ENCODE data around the gene ZER1.
"Not testable (repeated sequence)": the region's sequence is repeated elsewhere in the genome, so short reads cannot be mapped to it uniquely, and the experiment has no call there.

Gene ZER1

DNA sequence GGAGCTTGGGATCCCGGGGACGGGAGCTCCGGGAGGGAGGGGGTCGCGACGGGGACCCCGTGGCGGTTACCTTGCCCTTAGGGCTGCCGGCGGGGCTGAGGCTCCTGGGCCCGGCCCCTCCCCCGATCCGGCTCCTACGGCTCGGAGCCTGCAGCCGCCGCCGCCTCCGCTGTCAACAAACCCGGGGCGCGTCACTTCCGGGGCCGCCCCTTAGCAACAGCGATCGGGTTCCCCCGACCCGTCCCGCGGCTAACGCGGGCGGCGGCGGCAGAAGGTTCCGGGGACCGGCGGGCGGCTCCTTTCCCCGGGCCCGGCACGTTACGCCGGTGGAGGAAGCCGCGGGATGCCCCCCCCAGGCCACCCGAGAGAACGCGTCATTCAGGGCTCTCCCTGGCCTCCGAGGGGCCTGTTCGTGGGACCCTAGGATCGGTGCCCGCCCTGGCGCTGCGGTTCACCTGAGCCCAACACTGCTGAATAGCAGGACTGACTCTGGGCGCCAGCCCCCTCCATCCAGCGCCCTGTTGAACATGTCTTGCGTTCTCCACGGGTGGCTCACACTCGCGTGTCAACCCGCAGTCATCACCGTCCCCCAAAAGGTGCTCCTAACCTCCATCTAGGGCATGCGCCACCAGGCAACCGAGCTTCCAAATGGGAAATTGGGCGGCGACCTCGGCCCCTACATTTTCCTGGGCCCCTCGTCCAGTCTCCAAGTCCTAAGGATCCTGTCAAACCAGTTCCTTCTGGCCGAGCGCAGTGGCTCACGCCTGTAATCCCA, at the start of gene ZER1:
TSS of gene ZER1 (minus strand) at position 183 of the 775 bp plus-strand sequence. CDS start 16,362 bp downstream, outside the sequence.
- DNase-seq (ENCODE audit: low read depth), result peak; percentile 92

- DNase-seq (ENCODE audit: low read depth), result no peak
Observed at GRCh38 chr9:128820665-128821583, 49.2 kb upstream of the ZER1 start.

DNA sequence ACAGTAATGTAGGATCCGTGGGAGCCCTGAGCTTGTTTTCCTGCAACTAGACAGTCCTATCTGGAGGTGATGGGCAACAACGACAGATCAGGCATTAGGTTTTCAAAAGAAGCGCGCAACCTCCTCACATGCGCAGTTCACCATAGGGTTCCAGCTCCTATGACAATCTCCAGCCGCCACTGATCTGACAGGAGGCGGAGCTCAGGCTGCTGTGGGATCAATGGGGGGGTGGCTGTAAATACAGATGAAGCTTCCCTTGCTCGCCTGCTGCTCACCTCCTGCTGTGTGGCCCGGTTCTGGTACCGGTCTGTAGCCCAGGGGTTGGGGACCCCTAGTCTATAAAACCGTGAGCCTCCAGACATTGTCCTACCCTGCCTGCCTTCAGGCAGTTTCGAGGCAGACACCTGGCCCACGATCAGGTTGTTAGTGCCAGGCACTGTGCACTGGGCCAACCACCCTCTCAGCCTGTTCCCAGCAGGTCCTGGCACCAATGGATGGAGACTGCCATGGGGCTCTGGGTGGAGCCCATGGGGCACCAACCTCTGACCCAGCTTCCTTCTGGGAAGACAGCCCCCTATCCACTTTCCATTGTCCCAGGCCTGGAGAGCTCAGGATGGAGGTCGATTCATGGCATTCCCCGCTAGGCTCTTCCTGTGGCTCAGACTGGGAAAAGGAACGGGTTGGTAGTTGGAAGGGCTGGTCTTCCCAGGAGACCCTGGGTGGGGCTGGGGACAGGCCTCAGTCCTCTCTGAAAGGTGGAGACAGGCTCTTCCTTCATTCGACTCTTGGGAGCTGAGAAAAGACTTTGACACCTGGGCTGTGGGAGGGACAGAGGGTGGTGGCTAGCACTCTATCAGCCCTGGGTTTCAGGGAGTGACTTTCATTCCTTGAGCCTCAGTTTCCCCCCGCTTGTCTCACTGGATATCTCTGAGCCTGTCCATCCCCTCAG, 48.3 kb upstream of the ZER1 start:
- no peak for DNase-seq (ENCODE audit: low read depth)

GRCh38 chr9:128818839-128819715, 47.4 kb upstream of the ZER1 start:
- peak; percentile 23 for DNase-seq (ENCODE audit: low read depth)

DNA sequence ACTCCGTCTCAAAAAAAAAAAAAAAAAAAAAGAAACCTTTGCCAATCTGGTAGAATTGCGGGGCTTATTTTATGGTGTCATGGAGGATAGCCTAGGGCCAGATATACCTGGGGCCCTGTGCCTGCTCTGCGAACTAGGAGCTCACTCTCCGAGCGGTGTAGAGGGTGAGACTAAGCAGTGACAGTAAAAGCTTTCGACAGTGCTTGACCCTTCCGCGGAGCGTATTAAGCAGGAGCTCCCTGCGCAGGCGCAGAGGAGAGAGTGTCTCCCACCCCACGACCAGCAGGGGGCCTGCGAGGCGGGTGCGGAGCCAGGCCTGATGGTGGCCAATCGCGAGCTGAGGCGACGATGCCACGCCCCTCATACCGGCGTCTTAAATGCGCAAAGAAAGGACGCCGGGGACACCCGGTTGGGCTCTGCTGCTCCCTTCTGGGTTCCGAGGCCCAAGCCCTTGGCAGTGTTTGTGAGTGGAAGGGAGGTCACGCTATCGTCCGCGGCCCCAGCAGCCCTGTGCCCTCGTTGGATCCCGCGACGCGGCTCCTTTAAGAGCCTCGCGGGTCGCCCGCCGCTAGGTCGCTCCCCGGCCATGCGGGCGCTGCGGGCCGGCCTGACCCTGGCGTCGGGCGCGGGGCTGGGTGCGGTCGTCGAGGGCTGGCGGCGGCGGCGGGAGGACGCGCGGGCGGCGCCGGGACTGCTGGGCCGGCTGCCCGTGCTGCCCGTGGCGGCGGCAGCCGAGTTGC, 46.5 kb upstream of the ZER1 start, which contains the start of gene ENDOG:
TSS of gene ENDOG (plus strand) at position 402 of the 740 bp plus-strand sequence. CDS start at position 587, 185 bp downstream.
- peak; percentile 96 for DNase-seq (ENCODE audit: low read depth)

DNA sequence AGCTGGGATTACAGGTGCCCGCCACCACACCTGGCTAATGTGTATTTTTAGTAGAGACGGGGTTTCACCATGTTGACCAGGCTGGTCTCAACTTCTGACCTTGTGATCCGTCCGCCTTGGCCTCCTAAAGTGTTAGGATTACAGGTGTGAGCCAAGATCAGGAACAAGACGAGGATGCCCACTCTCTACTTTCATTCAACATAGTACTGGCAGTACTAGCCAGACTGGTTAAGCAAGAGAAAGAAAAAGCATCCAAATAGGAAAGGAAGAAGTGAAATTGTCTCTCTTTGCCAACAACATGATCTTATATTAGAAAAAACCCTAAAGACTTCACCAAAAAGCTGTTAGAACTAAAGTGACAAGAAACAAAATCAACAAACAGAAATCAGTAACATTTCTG, 39.1 kb upstream of the ZER1 start:
- DNase-seq (ENCODE audit: low read depth), result no peak

DNA sequence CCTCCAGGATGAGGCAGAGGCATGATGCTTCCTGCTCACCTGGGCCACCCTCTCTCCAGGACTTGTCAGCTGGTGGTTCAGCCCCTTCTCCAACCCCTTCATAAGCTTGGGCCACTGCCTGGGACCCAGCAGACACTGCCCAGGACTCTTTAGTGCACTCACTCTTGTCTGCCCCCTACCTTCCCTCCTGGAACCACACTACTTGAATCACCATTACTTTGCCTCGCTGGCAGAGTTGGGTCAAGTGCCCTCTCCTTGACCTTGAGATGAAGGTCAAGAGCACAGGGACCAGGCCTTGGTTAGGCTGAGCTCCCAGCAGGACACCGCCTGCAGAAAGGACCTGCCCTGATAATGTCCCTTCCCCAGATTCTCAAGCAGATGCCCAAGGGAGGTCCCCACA, 38.1 kb upstream of the ZER1 start:
- no peak for DNase-seq (ENCODE audit: low read depth)

DNA sequence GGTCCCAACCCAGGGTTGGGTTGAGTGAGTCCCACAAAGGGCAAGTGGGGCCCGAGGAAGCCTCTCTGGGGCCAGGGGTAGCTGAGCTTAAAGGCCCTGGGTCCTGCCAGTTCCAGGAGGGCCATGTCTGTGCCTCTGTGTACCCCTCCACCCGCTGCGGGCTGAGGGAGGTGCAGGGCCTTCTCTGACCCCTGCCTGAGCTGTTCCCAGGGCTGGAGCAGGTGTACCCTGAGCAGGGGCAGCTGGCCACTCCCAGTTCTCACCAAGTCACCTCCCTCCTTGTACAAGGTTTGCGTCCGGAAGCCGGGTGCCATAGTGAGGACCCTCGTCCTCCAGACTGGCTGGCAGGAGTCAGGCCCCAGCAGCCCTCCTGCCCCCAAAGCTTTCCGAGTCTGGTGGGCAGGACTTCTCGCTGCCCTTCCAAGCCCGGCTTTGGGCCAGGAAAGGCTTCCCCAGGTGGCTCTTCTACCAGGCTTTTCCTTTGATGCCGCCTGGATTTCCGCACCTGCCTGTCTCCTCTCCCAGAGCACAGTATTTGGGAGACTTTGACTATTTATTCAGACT, 37.4 kb upstream of the ZER1 start:
- no peak for DNase-seq (ENCODE audit: low read depth)

GRCh38 chr9:128808543-128808942, 36.8 kb upstream of the ZER1 start:
- DNase-seq (ENCODE audit: low read depth), result no peak

- no peak for DNase-seq (ENCODE audit: low read depth)
Observed at GRCh38 chr9:128807827-128808226, 36.1 kb upstream of the ZER1 start.

GRCh38 chr9:128805661-128806060, 33.9 kb upstream of the ZER1 start:
- DNase-seq (ENCODE audit: low read depth), result no peak

DNA sequence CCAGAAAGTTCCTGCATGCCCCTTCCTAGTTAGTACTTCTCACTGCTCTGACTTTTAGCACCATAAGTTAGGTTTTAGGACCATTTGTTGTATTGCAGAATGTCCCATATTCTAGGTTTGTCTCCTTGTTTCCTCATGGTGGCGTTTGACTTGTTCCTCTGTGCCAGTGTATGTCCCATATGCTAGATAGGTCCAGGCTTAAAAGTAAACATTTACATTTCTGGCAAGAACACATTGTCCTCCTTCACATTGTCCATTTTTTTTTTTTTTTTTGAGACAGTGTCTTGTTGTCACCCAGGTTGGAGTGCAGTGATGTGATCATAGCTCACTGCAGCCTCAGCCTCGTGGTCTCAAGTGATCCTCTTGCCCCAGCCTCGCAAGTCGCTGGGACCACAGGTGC, 30.8 kb upstream of the ZER1 start:
- no peak for DNase-seq (ENCODE audit: low read depth)

GRCh38 chr9:128800061-128800460, 28.3 kb upstream of the ZER1 start:
- DNase-seq (ENCODE audit: low read depth), result no peak

DNA sequence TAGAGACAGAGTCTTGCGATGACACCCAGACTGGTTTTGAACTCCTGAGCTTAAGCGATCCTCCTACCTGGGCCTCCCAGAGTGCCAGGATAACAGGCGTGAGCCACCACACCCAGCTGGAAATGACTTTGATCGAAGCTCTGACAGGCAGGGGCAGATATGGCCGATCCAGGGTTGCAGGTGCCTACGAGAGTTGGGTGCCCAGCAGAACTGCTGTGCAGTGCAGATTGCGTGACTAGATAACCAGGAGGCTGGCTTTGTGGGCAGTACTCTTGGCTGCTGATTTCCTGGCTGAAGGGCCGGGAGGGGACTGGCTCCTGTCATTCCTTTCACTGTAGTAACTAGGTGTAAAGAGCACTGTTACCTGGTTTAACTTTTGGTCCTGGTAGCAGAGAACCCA, 27.2 kb upstream of the ZER1 start:
- no peak for DNase-seq (ENCODE audit: low read depth)

DNA sequence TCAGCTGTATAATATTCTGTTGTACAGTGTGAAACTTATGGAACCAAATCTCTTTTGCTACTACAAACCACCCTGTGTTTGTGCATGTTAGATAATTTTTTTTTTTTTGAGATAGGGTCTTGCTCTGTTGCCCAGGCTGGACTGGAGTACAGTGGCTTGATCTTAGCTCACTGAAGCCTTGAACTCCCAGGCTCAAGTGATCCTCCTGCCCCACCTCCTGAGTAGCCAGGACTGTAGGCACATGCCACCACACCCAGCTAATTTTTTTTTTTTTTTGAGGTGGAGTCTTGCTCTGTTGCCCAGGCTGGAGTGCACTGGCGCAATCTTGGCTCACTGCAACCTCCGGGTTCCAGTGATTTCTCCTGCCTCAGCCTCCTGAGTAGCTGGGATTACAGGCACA, 23.2 kb upstream of the ZER1 start:
- DNase-seq (ENCODE audit: low read depth), result not testable (repeated sequence)

GRCh38 chr9:128792978-128793686, 21.4 kb upstream of the ZER1 start:
- no peak for DNase-seq (ENCODE audit: low read depth)

- no peak for DNase-seq (ENCODE audit: low read depth)
Observed at GRCh38 chr9:128792134-128792533, 20.4 kb upstream of the ZER1 start.

- DNase-seq (ENCODE audit: low read depth), result no peak
Observed at GRCh38 chr9:128790536-128790935, 18.8 kb upstream of the ZER1 start.

- DNase-seq (ENCODE audit: low read depth), result no peak
Observed at GRCh38 chr9:128788445-128788844, 16.7 kb upstream of the ZER1 start.

Data from stimulated activated CD4-positive, alpha-beta T cell treated with anti-CD3 and anti-CD28 coated beads, Interleukin-2, amount 100 ng/mL, for 4 hours (primary cell).